Skin epidermis (tissue), 12 donors: Measurements from ENCODE around the gene TSACC.

Experiments
- H3K27ac ChIP-seq, 21 experiments: fragments of 200-600 bp; sonication (generic) in 11 of 21; one replicate each; pipeline ENCODE4 v1.5.0; 2020; ENCODE audit warnings: mild to moderate bottlenecking in 3 of 21, inconsistent platforms in 2 of 21, moderate library complexity in 2 of 21
- H3K4me3 ChIP-seq, 7 experiments: fragments of 200-600 bp; sonication (generic) in 2 of 7; one replicate each; pipeline ENCODE4 v1.5.0; 2020; ENCODE audit warnings: inconsistent platforms in 2 of 7, mild to moderate bottlenecking in 2 of 7, moderate library complexity in 1 of 7

The TSACC gene

GRCh38 chr1:156388174-156389137, 50.1 kb downstream of the TSACC start:
- H3K27ac ChIP-seq, result peak overlapping the region in 1 of 21 experiments; percentile 25
- no peak overlapping the region for H3K4me3 ChIP-seq

DNA sequence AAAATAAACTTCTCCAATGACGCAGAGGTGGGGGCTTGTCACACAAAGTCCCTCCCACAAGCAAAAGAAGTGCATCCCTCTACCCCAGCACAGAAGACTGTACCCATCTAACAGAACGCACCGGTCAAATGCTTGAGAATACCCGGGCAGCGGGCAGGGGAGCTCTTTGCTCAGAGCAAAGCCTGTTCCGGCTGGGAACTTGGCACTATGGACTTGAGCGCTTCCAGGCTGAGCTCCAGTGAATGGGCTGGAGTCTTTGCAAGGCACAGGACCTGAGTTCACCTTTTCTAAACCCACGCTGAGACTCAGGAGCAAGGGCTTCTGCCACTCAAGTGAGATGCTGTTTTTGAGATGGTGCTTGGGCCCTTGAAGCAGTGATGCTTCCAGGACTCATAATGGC, 51.0 kb downstream of the TSACC start:
- no peak overlapping the region for H3K27ac ChIP-seq
- no peak overlapping the region for H3K4me3 ChIP-seq

DNA sequence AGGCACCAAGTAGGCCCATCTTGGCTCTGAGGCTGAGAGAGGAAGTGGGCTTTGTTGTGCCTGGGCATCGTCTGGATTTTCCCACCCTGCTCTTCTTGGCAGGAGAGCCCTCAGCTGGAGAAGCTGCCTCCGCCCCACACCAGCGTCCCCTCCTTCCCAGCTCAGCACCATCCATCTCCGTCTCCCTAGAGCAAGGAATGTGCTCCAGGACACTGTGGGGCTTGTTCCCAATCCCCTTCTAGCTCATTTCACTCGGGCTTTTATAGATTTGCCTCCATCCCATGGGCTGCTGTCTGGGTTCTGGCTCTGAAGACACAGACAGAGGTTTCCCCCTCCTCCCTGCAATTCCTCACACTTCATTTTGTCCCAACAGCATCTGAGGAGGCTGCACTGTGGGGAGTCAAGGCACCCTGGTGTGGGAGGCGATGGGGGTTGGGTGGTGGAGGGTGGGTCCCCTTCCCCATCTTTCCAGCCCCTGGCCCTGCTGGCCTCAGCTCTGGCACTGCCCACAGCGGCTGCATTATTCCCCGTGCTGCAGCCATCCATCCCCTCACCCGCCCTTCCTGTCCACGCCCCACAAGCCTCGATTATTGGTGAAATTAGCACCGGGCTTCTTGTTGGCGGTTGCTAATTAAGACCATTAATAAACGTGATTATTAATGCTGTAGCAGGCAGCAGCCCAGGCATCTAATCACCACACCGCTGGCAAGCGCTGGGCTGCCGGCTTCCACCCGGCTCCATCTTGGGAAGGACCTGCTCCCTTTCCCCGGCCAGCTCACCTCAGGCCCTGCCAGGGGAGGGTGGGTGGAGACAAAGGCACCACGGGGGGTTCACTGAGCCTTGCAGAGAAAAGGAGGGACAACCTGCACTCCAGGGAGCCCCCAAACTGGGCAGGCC, 52.4 kb downstream of the TSACC start:
- Histone ChIP-seq H3K4me3 (no peak overlapping the region), H3K27ac (no peak overlapping the region)

- H3K4me3 ChIP-seq, result no peak overlapping the region
- no peak overlapping the region for H3K27ac ChIP-seq
These were observed 53.0 kb downstream of the TSACC start for GRCh38 chr1:156391366-156391677.

- H3K27ac ChIP-seq, result no peak overlapping the region
- H3K4me3 ChIP-seq, result no peak overlapping the region
These were observed 53.4 kb downstream of the TSACC start for GRCh38 chr1:156391701-156392100.

GRCh38 chr1:156392452-156392853, 54.1 kb downstream of the TSACC start:
- Histone ChIP-seq H3K27ac (no peak overlapping the region), H3K4me3 (no peak overlapping the region)

DNA sequence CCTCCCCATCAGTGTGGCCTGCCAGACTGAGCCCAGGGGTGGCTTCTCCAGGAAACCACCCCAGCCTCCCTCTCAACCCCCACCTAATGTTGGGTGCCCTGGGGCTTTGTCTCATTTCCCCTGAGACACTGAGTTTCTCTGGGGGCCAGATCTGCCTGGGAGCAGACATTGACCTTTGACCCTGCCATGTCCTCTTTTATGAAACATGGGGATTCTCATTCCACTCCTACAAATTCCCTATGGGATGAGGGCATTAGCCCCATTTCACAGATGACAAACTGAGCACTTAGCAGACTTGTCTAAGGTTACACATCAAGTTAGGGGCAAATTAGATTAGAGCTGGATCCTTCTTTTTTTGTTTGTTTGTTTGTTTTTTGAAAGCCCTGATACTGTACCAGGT, 54.8 kb downstream of the TSACC start:
- Histone ChIP-seq H3K27ac (no peak overlapping the region), H3K4me3 (no peak overlapping the region)

DNA sequence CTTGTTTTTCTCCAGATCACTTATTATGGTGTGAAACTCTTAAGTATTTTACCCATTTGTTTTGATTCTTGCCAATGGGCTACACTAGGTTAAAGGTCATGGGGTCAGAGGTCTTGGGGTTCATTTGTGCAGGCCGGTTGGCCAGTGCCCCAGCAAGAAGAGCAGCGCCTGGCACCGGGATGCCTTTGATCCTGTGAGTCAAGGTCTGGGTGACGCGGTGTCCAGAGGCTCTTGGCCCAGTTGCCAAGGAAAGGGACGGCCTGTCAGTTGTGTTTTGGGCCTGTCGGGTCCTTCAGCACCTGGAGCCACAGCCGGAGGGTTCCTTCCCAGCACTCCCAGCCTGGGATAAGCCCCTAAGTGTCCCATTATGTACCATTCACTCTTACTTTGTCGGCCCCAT, 55.8 kb downstream of the TSACC start:
- H3K27ac ChIP-seq, result no peak overlapping the region

GRCh38 chr1:156394835-156395461, 56.6 kb downstream of the TSACC start:
- Histone ChIP-seq H3K4me3 (no peak overlapping the region), H3K27ac (no peak overlapping the region)

More for the DNA sequence above, 55.8 kb downstream of the TSACC start:
- H3K4me3 ChIP-seq, result no peak overlapping the region
